RWPE1 (cell line): Measurements from ENCODE around the gene ETV1.

Experiments used
- CTCF ChIA-PET: fragments of 350-600 bp; sonication (Branson Sonifier 250); formaldehyde crosslinking; extraction: SDS; loops from one replicate; lab custom pipeline; 2021; lab: Yijun Ruan, JAX
- POLR2A ChIA-PET: fragments of 400-600 bp; formaldehyde crosslinking; extraction: SDS; loops from one replicate; lab custom pipeline; 2020; ENCODE audit warnings: antibody characterized with exemption; ENCODE audit not compliant: low non-redundant PET; lab: Yijun Ruan, JAX
- DNase-seq: peaks from one replicate; pipeline ENCODE4 v3.0.0; 2012; ENCODE audit warnings: low spot score
- H3K27ac ChIP-seq: fragments of 450-650 bp; 2 replicates; pipeline ENCODE4 v1.5.1; 2017
- CTCF ChIP-seq: fragments of 450-650 bp; conservative IDR thresholded peaks from 2 replicates; pipeline ENCODE4 v1.5.1; 2017; ENCODE audit warnings: low read depth, mild to moderate bottlenecking

ETV1 gene

GRCh38 chr7:13886356-13886755 is 103.1 kb downstream of the ETV1 start:
- ChIA-PET POLR2A (no interaction called here), CTCF (no interaction called here)
- TF ChIP-seq CTCF: no peak
- DNase-seq: no peak
- H3K27ac ChIP-seq: no peak overlapping the region

- H3K27ac ChIP-seq: no peak overlapping the region
- TF ChIP-seq CTCF: no peak
- CTCF ChIA-PET: no interaction called here
- POLR2A ChIA-PET: no interaction called here
- DNase-seq: no peak
These were observed 107.4 kb downstream of the ETV1 start for GRCh38 chr7:13882051-13882450.

GRCh38 chr7:13880789-13881188 is 108.7 kb downstream of the ETV1 start:
- ChIA-PET CTCF (no interaction called here), POLR2A (no interaction called here)
- no peak overlapping the region for H3K27ac ChIP-seq

GRCh38 chr7:13879994-13880686 is 109.3 kb downstream of the ETV1 start:
- ChIA-PET CTCF (no interaction called here), POLR2A (no interaction called here)
- peak; percentile 68 for DNase-seq
- TF ChIP-seq CTCF: no peak
- H3K27ac ChIP-seq: no peak overlapping the region

More at GRCh38 chr7:13880789-13881188, 108.7 kb downstream of the ETV1 start:
- TF ChIP-seq CTCF: no peak
- peak; percentile 86 for DNase-seq

GRCh38 chr7:13879143-13879542 is 110.3 kb downstream of the ETV1 start:
- ChIA-PET CTCF (no interaction called here), POLR2A (no interaction called here)
- no peak overlapping the region for H3K27ac ChIP-seq
- TF ChIP-seq CTCF: no peak
- no peak for DNase-seq

- no peak for DNase-seq
- no peak for TF ChIP-seq CTCF
- ChIA-PET POLR2A (no interaction called here), CTCF (no interaction called here)
- H3K27ac ChIP-seq: no peak overlapping the region
These were observed 111.3 kb downstream of the ETV1 start for GRCh38 chr7:13878154-13878553.
